ENCODE measurements around the gene CCDC144A. TPM values are rescaled to one million over a fixed set of nuclear protein-coding genes. Genes with fewer than 3 reads are reported as not detected.
"Not testable (repeated sequence)": the region's sequence is repeated elsewhere in the genome, so short reads cannot be mapped to it uniquely, and the experiment has no call there.

Gene CCDC144A
- total RNA-seq, 4 donors from 2014 or later: 1.1 to 20.3 (median 5.5) TPM

- DNase-seq (ENCODE audit: low spot score) (no peak), ATAC-seq (ENCODE audit: low FRiP score) (no peak)
- TF ChIP-seq CTCF (IDR thresholded peaks at IDR 0.05): no peak
These were observed 124.4 kb downstream of the CCDC144A start for GRCh38 chr17:16814439-16814838.

DNA sequence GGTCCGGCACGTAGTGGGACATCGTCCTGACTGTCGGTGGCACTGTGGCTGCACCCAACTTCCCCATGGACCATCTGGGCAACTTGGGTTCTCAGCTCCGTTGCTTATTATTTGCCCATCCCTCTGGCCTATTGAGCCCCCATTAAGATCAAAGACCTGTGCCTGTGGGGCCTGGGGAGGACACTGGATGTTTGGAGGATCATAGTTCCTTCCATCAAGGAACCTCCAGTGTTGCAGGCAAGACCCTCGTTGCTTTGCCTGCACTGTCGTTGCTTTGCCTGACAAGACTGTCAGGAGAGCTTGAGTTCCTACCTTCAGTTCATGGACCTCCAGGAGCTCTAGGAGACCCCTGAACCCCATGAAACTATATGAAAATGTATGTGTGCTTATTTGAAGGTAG, 127.2 kb downstream of the CCDC144A start:
- DNase-seq (ENCODE audit: low spot score): no peak
- no peak for TF ChIP-seq CTCF (IDR thresholded peaks at IDR 0.05)

GRCh38 chr17:16817940-16818339, 127.9 kb downstream of the CCDC144A start:
- not testable (repeated sequence) for ATAC-seq (ENCODE audit: low FRiP score)

More for the DNA sequence above, 127.2 kb downstream of the CCDC144A start:
- ATAC-seq (ENCODE audit: low FRiP score): no peak

DNA sequence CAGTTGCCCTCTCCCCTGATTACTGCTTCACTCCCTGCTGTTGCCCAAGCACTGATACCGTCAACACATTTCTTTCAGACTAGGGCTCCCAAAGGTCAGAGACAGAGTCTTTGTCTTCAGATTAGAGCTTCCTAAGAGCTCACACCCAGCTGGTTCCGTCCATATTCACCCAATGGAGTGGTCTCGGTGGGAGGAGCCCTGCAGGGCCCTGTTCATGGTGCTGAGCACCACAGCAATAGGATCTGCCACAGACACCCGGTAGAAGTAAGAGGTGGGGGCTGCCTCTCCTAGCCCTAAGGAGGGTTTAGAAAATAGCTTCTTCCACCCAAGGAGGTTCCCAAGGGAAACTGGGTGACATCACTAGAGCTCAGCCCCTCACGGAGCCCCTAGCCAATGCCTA, 128.3 kb downstream of the CCDC144A start:
- ATAC-seq (ENCODE audit: low FRiP score) (no peak), DNase-seq (ENCODE audit: low spot score) (no peak)
- no peak for TF ChIP-seq CTCF (IDR thresholded peaks at IDR 0.05)

More at GRCh38 chr17:16817940-16818339, 127.9 kb downstream of the CCDC144A start:
- not testable (repeated sequence) for DNase-seq (ENCODE audit: low spot score)

- ATAC-seq (ENCODE audit: low FRiP score): no peak
- DNase-seq (ENCODE audit: low spot score): no peak
- TF ChIP-seq CTCF (IDR thresholded peaks at IDR 0.05): no peak
These were observed 129.0 kb downstream of the CCDC144A start for GRCh38 chr17:16818821-16819683.

DNA sequence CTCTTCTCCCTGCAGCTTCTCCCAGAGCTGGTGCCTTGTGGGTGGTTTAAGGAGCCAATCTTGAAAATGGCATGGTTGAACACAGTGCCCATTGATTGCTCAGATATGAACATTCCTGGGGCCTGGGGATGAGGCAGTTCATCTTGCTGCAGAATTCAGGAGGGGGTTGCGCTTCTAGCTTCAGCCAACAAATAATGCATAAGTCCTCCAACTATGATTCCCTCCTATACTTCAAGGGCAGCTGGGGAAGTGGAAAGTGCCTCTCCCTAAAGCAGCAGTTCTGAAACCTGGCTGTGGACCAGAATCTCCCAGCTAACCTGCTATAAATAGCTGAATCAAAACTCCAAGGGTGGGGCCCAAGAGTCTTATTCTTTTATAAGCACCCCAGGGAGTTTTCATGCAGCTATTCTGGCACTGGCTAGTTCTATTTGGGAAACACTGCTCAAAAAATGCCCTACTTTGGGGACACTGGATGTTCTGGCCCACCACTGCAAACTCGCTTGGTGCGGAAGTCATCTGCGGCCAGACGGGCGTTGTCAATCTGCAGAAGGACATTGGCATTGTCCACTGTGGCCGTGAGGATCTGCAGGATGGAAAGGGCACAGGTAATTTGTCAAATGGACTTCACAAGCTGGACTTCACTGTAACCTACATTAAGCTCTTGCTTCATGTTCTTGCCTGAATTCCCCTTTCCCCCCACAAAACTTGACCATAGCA, 130.3 kb downstream of the CCDC144A start:
- DNase-seq (ENCODE audit: low spot score): no peak
- ATAC-seq (ENCODE audit: low FRiP score): no peak
- TF ChIP-seq CTCF (IDR thresholded peaks at IDR 0.05): no peak

GRCh38 chr17:16820979-16821543, 131.0 kb downstream of the CCDC144A start:
- DNase-seq (ENCODE audit: low spot score): no peak
- no peak for TF ChIP-seq CTCF (IDR thresholded peaks at IDR 0.05)
- no peak for ATAC-seq (ENCODE audit: low FRiP score)

DNA sequence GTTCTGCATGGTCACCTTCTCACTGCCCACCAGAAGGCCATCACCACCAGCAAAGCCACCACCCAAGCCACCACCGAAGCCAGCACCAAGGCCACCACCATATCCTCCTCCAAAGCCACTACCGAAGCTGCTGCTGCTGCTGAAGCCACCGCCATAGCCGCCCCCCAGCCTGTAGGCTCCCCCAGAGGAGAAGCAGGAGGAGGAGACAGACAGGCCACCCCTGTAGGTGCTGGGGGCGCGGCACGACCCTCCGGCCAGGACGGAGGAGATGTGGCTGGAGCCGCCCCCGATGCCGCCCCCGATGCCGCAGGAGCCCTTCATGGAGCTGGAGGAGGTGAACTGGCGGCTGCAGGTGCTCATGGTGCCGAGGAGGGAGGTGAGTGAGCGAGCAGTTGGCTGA, 132.1 kb downstream of the CCDC144A start:
- not testable (repeated sequence) for DNase-seq (ENCODE audit: low spot score); ATAC-seq (ENCODE audit: low FRiP score)

DNA sequence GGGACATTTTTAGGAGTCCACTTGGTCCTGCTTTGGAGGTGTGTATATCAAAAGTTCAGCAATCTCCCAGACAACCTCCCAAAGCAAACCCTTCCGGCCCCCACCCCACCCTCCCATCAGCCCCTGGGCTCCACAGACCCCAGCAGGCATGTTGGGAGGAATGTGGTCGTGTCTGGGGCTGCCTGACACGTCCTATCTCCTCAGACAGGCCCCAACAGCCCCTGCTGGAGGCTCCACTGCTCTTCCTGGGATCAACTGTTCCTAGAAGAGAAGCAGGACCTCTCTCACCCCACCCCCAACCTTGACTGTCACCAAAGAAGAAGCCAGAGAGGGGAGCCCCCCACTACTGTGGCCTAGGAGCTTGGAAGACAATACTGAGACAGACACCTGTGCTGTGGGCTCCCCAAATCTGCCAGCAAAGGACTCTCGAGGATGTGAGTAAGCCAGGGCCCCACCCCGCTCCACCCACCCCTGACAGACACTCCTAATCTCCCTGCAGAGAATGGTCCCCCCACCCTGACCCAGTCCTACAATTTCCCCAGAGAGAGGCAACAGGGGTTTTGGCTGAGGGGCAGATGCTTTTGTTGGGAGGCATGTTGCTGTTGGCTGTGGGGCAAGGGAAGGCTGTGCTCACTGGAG, 133.8 kb downstream of the CCDC144A start:
- not testable (repeated sequence) for DNase-seq (ENCODE audit: low spot score); ATAC-seq (ENCODE audit: low FRiP score)
